ENCODE measurements around the gene HOXA11.

Gene HOXA11

GRCh38 chr7:27158436-27159265 is 26.4 kb downstream of the HOXA11 start:
- no peak for TF ChIP-seq CTCF (IDR thresholded peaks at IDR 0.05; ENCODE audit: low read depth, low read length)
- H3K4me3 ChIP-seq (replicated peaks in 1 of 2; ENCODE audit: low read depth in 2 of 2, low read length in 2 of 2) = no peak overlapping the region
- no peak for DNase-seq (ENCODE audit: low read depth in 2 of 2)

GRCh38 chr7:27157702-27158431 is 27.2 kb downstream of the HOXA11 start:
- no peak for DNase-seq (ENCODE audit: low read depth in 2 of 2)
- H3K4me3 ChIP-seq (replicated peaks in 1 of 2; ENCODE audit: low read depth in 2 of 2, low read length in 2 of 2) = no peak overlapping the region
- no peak for TF ChIP-seq CTCF (IDR thresholded peaks at IDR 0.05; ENCODE audit: low read depth, low read length)

GRCh38 chr7:27156916-27157701 is 27.9 kb downstream of the HOXA11 start:
- no peak for TF ChIP-seq CTCF (IDR thresholded peaks at IDR 0.05; ENCODE audit: low read depth, low read length)
- no peak for DNase-seq (ENCODE audit: low read depth in 2 of 2)
- H3K4me3 ChIP-seq (replicated peaks in 1 of 2; ENCODE audit: low read depth in 2 of 2, low read length in 2 of 2) = no peak overlapping the region

GRCh38 chr7:27156508-27156898 is 28.5 kb downstream of the HOXA11 start, which contains the start of gene HOXA7:
HOXA7 (minus strand) TSS chr7:27156675; CDS start chr7:27156545, 130 bp downstream.
- TF ChIP-seq CTCF (IDR thresholded peaks at IDR 0.05; ENCODE audit: low read depth, low read length) = no peak
- no peak for DNase-seq (ENCODE audit: low read depth in 2 of 2)
- no peak within 1 kb of the TSS for H3K4me3 ChIP-seq (replicated peaks in 1 of 2; ENCODE audit: low read depth in 2 of 2, low read length in 2 of 2)

- no peak overlapping the region for H3K4me3 ChIP-seq (replicated peaks in 1 of 2; ENCODE audit: low read depth in 2 of 2, low read length in 2 of 2)
- DNase-seq (ENCODE audit: low read depth in 2 of 2) = no peak
- no peak for TF ChIP-seq CTCF (IDR thresholded peaks at IDR 0.05; ENCODE audit: low read depth, low read length)
Measured at GRCh38 chr7:27155816-27156507, 29.1 kb downstream of the HOXA11 start.

All from cardiac fibroblast (primary cell).